Mucosa of descending colon (tissue), 3 donors: Measurements from ENCODE around the gene DDX60. TPM values are rescaled to one million over a fixed set of nuclear protein-coding genes. Genes with fewer than 3 reads are reported as not detected.

Experiments used
- ATAC-seq: fragments of 200-7000 bp; cut with Tn5 transposase; one replicate; pipeline ENCODE4 v1.9.1; 2020; ENCODE audit warnings: mild to moderate bottlenecking, moderate library complexity
- DNase-seq, 3 donors: peaks; one replicate each; pipeline ENCODE4 v3.0.0-alpha.2; 2020
- H3K36me3 ChIP-seq: fragments of 200-600 bp; one replicate; pipeline ENCODE4 v1.8.0; 2021; ENCODE audit warnings: low read depth, mild to moderate bottlenecking
- H3K4me1 ChIP-seq: fragments of 200-600 bp; one replicate; pipeline ENCODE4 v1.8.0; 2021; ENCODE audit warnings: low read depth, mild to moderate bottlenecking
- H3K4me3 ChIP-seq: fragments of 200-600 bp; one replicate; pipeline ENCODE4 v1.8.0; 2021; ENCODE audit warnings: mild to moderate bottlenecking
- H3K9me3 ChIP-seq: fragments of 200-600 bp; one replicate; pipeline ENCODE4 v1.8.0; 2021; ENCODE audit warnings: mild to moderate bottlenecking
- CTCF ChIP-seq: fragments of 200-600 bp; IDR thresholded peaks from one replicate; pipeline ENCODE4 v1.8.0; 2022; ENCODE audit warnings: antibody characterized with exemption, mild to moderate bottlenecking
- intact Hi-C, 2 donors: fragments of 100-400 bp; cut with DNase I in 1 of 2; cut with micrococcal nuclease in 1 of 2; formaldehyde crosslinking; loops; one replicate each; pipeline versions ENCODE4 v1.11.0 to v1.11.1; 2022; cut with DNase I, micrococcal nuclease
- total RNA-seq, 3 donors: library from RNA; stranded (reverse); fragmentation: NEBNext Ultra II Directional in 2 of 3; extraction: Animal tissue kit (Norgen Biotek cat#: 25700) in 2 of 3; gene quantifications; one replicate each; pipeline versions ENCODE4 v1.2.1 to v1.2.4, GENCODE V29; 2021 to 2023
- donor health status: DM: no; HTN: no; CAD: no; lungs with moderate emphysema.
- donor health status: DM: no; HTN: no; CAD: no.
- donor health status: DM: no; HTN: yes; CAD: no.

DDX60 gene
- total RNA-seq, 3 donors from 2014 or later = 45.6 to 118 (median 50.4) TPM

- Histone ChIP-seq H3K4me3 (no peak overlapping the region), H3K36me3 (peaks cover 5% of the 10 kb centered on the region), H3K9me3 (no peaks in the 10 kb centered on the region), H3K4me1 (no peaks in the 10 kb centered on the region)
- intact Hi-C loops = no loop called here
- DNase-seq (no peak), ATAC-seq (no peak)
- TF ChIP-seq CTCF = no peak
Measured at GRCh38 chr4:168272488-168272887, 46.1 kb downstream of the DDX60 start.

GRCh38 chr4:168269896-168270295, 48.7 kb downstream of the DDX60 start:
- Histone ChIP-seq H3K36me3 (peaks cover 5% of the 10 kb centered on the region), H3K4me3 (no peak overlapping the region), H3K4me1 (no peaks in the 10 kb centered on the region), H3K9me3 (no peaks in the 10 kb centered on the region)
- no peak for DNase-seq
- ATAC-seq = no peak
- TF ChIP-seq CTCF = no peak
- intact Hi-C loops = no loop called here

- TF ChIP-seq CTCF = no peak
- DNase-seq (no peak), ATAC-seq (no peak)
- Histone ChIP-seq H3K36me3 (no peaks in the 10 kb centered on the region), H3K4me1 (no peaks in the 10 kb centered on the region), H3K9me3 (no peaks in the 10 kb centered on the region), H3K4me3 (no peak overlapping the region)
- intact Hi-C loops = no loop called here
Measured at GRCh38 chr4:168265327-168265726, 53.2 kb downstream of the DDX60 start.

GRCh38 chr4:168264903-168265302, 53.6 kb downstream of the DDX60 start:
- no peaks in the 10 kb centered on the region for H3K36me3 ChIP-seq
- no peak for DNase-seq
- intact Hi-C loops = no loop called here

GRCh38 chr4:168263039-168263438, 55.5 kb downstream of the DDX60 start:
- Histone ChIP-seq H3K36me3 (no peaks in the 10 kb centered on the region), H3K9me3 (no peaks in the 10 kb centered on the region), H3K4me3 (no peak overlapping the region), H3K4me1 (no peaks in the 10 kb centered on the region)
- intact Hi-C loops = no loop called here
- ATAC-seq (no peak), DNase-seq (no peak)
- TF ChIP-seq CTCF = no peak

More at GRCh38 chr4:168264903-168265302, 53.6 kb downstream of the DDX60 start:
- ATAC-seq = no peak
- Histone ChIP-seq H3K4me1 (no peaks in the 10 kb centered on the region), H3K9me3 (no peaks in the 10 kb centered on the region), H3K4me3 (no peak overlapping the region)
- no peak for TF ChIP-seq CTCF

- no peak for TF ChIP-seq CTCF
- intact Hi-C loops = no loop called here
- H3K36me3 ChIP-seq = no peaks in the 10 kb centered on the region
- DNase-seq = no peak
- no peaks in the 10 kb centered on the region for H3K4me1 ChIP-seq
- H3K9me3 ChIP-seq = no peaks in the 10 kb centered on the region
- ATAC-seq = no peak
- no peak overlapping the region for H3K4me3 ChIP-seq
Measured at GRCh38 chr4:168259096-168259495, 59.5 kb downstream of the DDX60 start.
